ENCODE data around the gene EPX. TPM values are rescaled to one million over a fixed set of nuclear protein-coding genes. Genes with fewer than 3 reads are reported as not detected.

The EPX gene
- total and polyA plus RNA-seq, 2 of the 4 experiments (the other 2 are of a cell fraction), result not detected

- Histone ChIP-seq H3K18ac (ENCODE audit: low read depth, low read length) (no peak overlapping the region), H2BK20ac (ENCODE audit: low read depth, low read length) (no peak overlapping the region), H2BK5ac (ENCODE audit: low read depth, low read length, poor library complexity, severe bottlenecking) (no peak overlapping the region), H3K4me2 (ENCODE audit: low read depth, low read length) (no peak overlapping the region), H3K27ac (ENCODE audit: insufficient read depth, low read length) (no peak overlapping the region), H2AFZ (replicated peaks; ENCODE audit: low read length, poor library complexity) (no peak overlapping the region), H3K9ac (ENCODE audit: low read depth, low read length) (no peak overlapping the region), H3K9me3 (ENCODE audit: control insufficient read depth, insufficient read depth, low read length) (no peaks in the 10 kb centered on the region), H4K20me1 (ENCODE audit: insufficient read depth, low read length) (no peaks in the 10 kb centered on the region), H3K56ac (ENCODE audit: extremely low read depth, insufficient read depth, low read length) (no peak overlapping the region), H3K4me1 (ENCODE audit: control insufficient read depth, insufficient read depth, low read length) (no peaks in the 10 kb centered on the region), H2AK9ac (replicated peaks; ENCODE audit: low read depth, low read length, poor library complexity) (no peak overlapping the region), H3K23ac (ENCODE audit: low read depth, low read length) (no peak overlapping the region), H3K36me3 (ENCODE audit: control insufficient read depth, insufficient read depth, low read length) (no peaks in the 10 kb centered on the region), H2BK120ac (ENCODE audit: low read depth, low read length) (no peak overlapping the region), H2AK5ac (ENCODE audit: low read depth, low read length) (no peak overlapping the region), H3K4ac (ENCODE audit: low read depth, low read length) (no peak overlapping the region), H3K9me1 (ENCODE audit: insufficient read depth, low read length) (no peaks in the 10 kb centered on the region), H4K91ac (ENCODE audit: insufficient read depth, low read depth, low read length) (no peak overlapping the region), H4K8ac (ENCODE audit: low read depth in 2 of 2, low read length in 2 of 2) (no peak overlapping the region), H4K5ac (ENCODE audit: low read depth, low read length) (no peak overlapping the region), H2BK15ac (ENCODE audit: low read depth, low read length) (no peak overlapping the region), H3K4me3 (ENCODE audit: insufficient read depth, low read depth, low read length) (no peak overlapping the region), H3K27me3 (ENCODE audit: control insufficient read depth, insufficient read depth, low read length) (no peaks in the 10 kb centered on the region; the same call in 1 of the 2 replicates), H3K14ac (replicated peaks; ENCODE audit: low read depth, low read length) (no peak overlapping the region), H3K79me1 (ENCODE audit: low read depth in 1 of 2, low read length in 2 of 2) (no peaks in the 10 kb centered on the region)
- TF ChIP-seq RFX5 (IDR thresholded peaks at IDR 0.05; ENCODE audit: low read depth, low read length) (no peak), CHD1 (IDR thresholded peaks at IDR 0.05; ENCODE audit: low read depth, low read length) (no peak), FOS (IDR thresholded peaks at IDR 0.05; ENCODE audit: low read depth, low read length) (no peak), CEBPB (IDR thresholded peaks at IDR 0.05; ENCODE audit: low read depth, low read length) (no peak), MAZ (IDR thresholded peaks at IDR 0.05; ENCODE audit: borderline replicate concordance, low read depth, low read length) (no peak), NFE2L2 (IDR thresholded peaks at IDR 0.05; ENCODE audit: low read depth, low read length) (no peak), SMC3 (IDR thresholded peaks at IDR 0.05; ENCODE audit: low read depth, low read length) (no peak), ELK1 (IDR thresholded peaks at IDR 0.05; ENCODE audit: borderline replicate concordance, low read depth, low read length) (no peak), RCOR1 (IDR thresholded peaks at IDR 0.05; ENCODE audit: insufficient replicate concordance, low read length) (no peak), BHLHE40 (IDR thresholded peaks at IDR 0.05; ENCODE audit: low read depth, low read length) (no peak), CTCF (conservative IDR thresholded peaks at IDR 0.05; ENCODE audit: low read depth, low read length) (no peak), MAFK (IDR thresholded peaks at IDR 0.05; ENCODE audit: low read depth, low read length) (no peak), POLR2A (IDR thresholded peaks at IDR 0.05; ENCODE audit: low read depth, low read length) (no peak), MXI1 (IDR thresholded peaks at IDR 0.05; ENCODE audit: borderline replicate concordance, low read depth, low read length) (no peak), USF2 (IDR thresholded peaks at IDR 0.05; ENCODE audit: low read depth, low read length) (no peak), RAD21 (IDR thresholded peaks at IDR 0.05; ENCODE audit: low read length) (no peak)
- CTCF ChIA-PET, result interaction anchor here (1.0 kb wide), 1 partner anchor 21 kb away, joined by 4 read pairs; no protein-coding TSS in a partner anchor
- no peak for ATAC-seq (ENCODE audit: low read depth)
- dilution Hi-C loops (cut with HindIII; ENCODE audit: low sequenced_read_pairs, unreplicated experiment) (no loop called here), intact Hi-C loops (cut with micrococcal nuclease) (no loop called here), in situ Hi-C loops (cut with MboI; ENCODE audit: low sequenced_read_pairs) (no loop called here)
- POLR2A ChIA-PET (ENCODE audit: unreplicated experiment), result no interaction called here
- no TSS peak for BruUV-seq (replicated peaks)
- no peak for DNase-seq
- WGBS, 2 experiments (ENCODE audit: extremely low coverage in 2 of 2, insufficient read length in 1 of 2), result 17% methylated on average over 1 of the region's 3 CpGs; no CpG with 5 or more reads in 1 of the 2 experiments
These were observed 36.2 kb downstream of the EPX start for GRCh38 chr17:58228679-58229078.
